GM10847 (cell line): ENCODE measurements around the gene ZAP70.

Source experiments
- POLR2A ChIP-seq: IDR thresholded peaks from 2 replicates; pipeline ENCODE4 v1.6.1; 2011; ENCODE audit not compliant: insufficient read length; ENCODE audit errors: extremely low read depth

ZAP70 gene

GRCh38 chr2:97749581-97749980 is 36.2 kb downstream of the ZAP70 start:
- TF ChIP-seq POLR2A = no peak

GRCh38 chr2:97750017-97750416 is 36.6 kb downstream of the ZAP70 start:
- TF ChIP-seq POLR2A = no peak

GRCh38 chr2:97751752-97752151 is 38.4 kb downstream of the ZAP70 start:
- TF ChIP-seq POLR2A = no peak

GRCh38 chr2:97752342-97753334 is 39.3 kb downstream of the ZAP70 start:
- TF ChIP-seq POLR2A = no peak

- TF ChIP-seq POLR2A = no peak
These were observed 41.4 kb downstream of the ZAP70 start for GRCh38 chr2:97754690-97755346.

GRCh38 chr2:97755491-97755890 is 42.1 kb downstream of the ZAP70 start:
- TF ChIP-seq POLR2A = no peak

GRCh38 chr2:97757062-97757461 is 43.7 kb downstream of the ZAP70 start:
- no peak for TF ChIP-seq POLR2A

- no peak for TF ChIP-seq POLR2A
These were observed 44.8 kb downstream of the ZAP70 start for GRCh38 chr2:97758131-97758705.

GRCh38 chr2:97759727-97760407 is 46.5 kb downstream of the ZAP70 start:
- no peak for TF ChIP-seq POLR2A

- TF ChIP-seq POLR2A = no peak
These were observed 47.2 kb downstream of the ZAP70 start for GRCh38 chr2:97760480-97761049.

- TF ChIP-seq POLR2A = no peak
These were observed 47.8 kb downstream of the ZAP70 start for GRCh38 chr2:97761192-97761591.

GRCh38 chr2:97763176-97763845 is 49.9 kb downstream of the ZAP70 start:
- no peak for TF ChIP-seq POLR2A

GRCh38 chr2:97764559-97765263 is 51.3 kb downstream of the ZAP70 start:
- TF ChIP-seq POLR2A = no peak

- TF ChIP-seq POLR2A = no peak
These were observed 52.6 kb downstream of the ZAP70 start for GRCh38 chr2:97765933-97766332.
